HL-60/S4 treated with retinoic acid at 250 ng/mL for 4 days and 3 days (cell line): ENCODE data around the gene FMN2.
"Not testable (repeated sequence)": the region's sequence is repeated elsewhere in the genome, so short reads cannot be mapped to it uniquely, and the experiment has no call there.

Experiments used
- in situ Hi-C: fragments of 300-500 bp; cut with MboI; formaldehyde crosslinking; loops from 2 replicates; pipeline ENCODE4 v1.7.0; 2022; ENCODE audit warnings: low sequenced_read_pairs

FMN2 gene

DNA sequence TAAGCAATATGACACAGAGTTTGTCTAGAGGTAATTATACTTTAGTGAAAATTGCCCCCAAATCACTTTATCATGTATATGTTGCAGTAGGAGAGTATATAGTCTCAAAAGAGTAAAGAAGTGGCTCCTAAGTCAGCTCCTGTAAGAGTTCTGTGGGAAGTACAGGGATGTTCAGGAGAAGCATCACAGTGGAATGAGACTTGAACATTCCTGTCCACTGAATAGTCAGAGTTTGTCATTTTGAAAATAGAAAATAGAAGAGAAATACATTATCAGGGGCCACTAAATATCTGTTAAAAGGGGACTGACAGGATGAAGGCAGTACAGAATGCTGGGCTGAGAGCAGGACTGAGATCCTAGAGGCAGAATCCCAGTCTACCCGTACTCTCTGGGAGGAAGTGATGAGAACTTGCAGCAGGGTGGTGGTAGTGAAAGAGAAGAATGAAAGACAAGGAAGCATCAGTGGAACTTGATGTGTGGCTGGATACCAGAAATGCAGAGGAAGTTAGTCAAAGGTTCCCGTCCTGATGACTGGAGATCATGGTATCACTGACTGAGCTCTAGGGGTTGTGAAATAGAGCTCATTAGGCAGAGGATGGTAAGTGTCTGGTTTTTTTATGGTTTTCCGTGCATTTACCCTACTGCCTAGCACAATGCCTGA, 153.4 kb downstream of the FMN2 start:
- in situ Hi-C loops = no loop called here

DNA sequence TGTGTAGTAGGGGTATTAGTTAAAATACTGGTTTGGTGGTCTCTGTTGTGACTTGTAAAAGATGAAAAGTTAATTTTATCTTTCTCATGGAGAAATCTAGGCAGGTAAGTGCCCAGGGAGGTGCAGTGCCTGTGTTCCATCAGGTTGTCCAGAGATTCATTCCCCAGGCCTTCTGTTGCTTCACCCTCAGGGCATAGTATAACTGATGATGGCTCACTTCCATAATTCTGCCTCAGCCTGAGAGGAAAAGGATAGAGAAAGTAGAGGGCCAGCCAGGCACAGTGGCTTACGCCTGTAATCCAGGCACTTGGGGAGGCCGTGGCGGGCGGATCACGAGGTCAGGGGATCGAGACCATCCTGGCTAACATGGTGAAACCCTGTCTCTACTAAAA, 153.9 kb downstream of the FMN2 start:
- in situ Hi-C loops = no loop called here

- in situ Hi-C loops = no loop called here
Observed at GRCh38 chr1:240247899-240248298, 156.2 kb downstream of the FMN2 start.

- in situ Hi-C loops = no loop called here
Observed at GRCh38 chr1:240254006-240254405, 162.3 kb downstream of the FMN2 start.

GRCh38 chr1:240254778-240255291, 163.2 kb downstream of the FMN2 start:
- in situ Hi-C loops = no loop called here

- in situ Hi-C loops = no loop called here
Observed at GRCh38 chr1:240255922-240256321, 164.2 kb downstream of the FMN2 start.

- in situ Hi-C loops = no loop called here
Observed at GRCh38 chr1:240256836-240257503, 165.3 kb downstream of the FMN2 start.

- in situ Hi-C loops = no loop called here
Observed at GRCh38 chr1:240258910-240259309, 167.2 kb downstream of the FMN2 start.

GRCh38 chr1:240264494-240264893, 172.8 kb downstream of the FMN2 start:
- in situ Hi-C loops = not testable (repeated sequence)

GRCh38 chr1:240271081-240271480, 179.4 kb downstream of the FMN2 start:
- in situ Hi-C loops = no loop called here

GRCh38 chr1:240274569-240274968, 182.9 kb downstream of the FMN2 start:
- in situ Hi-C loops = no loop called here

- in situ Hi-C loops = not testable (repeated sequence)
Observed at GRCh38 chr1:240275219-240275618, 183.5 kb downstream of the FMN2 start.

- in situ Hi-C loops = no loop called here
Observed at GRCh38 chr1:240278082-240278481, 186.4 kb downstream of the FMN2 start.

- in situ Hi-C loops = no loop called here
Observed at GRCh38 chr1:240280560-240281322, 189.1 kb downstream of the FMN2 start.

- in situ Hi-C loops = no loop called here
Observed at GRCh38 chr1:240282061-240282830, 190.6 kb downstream of the FMN2 start.

DNA sequence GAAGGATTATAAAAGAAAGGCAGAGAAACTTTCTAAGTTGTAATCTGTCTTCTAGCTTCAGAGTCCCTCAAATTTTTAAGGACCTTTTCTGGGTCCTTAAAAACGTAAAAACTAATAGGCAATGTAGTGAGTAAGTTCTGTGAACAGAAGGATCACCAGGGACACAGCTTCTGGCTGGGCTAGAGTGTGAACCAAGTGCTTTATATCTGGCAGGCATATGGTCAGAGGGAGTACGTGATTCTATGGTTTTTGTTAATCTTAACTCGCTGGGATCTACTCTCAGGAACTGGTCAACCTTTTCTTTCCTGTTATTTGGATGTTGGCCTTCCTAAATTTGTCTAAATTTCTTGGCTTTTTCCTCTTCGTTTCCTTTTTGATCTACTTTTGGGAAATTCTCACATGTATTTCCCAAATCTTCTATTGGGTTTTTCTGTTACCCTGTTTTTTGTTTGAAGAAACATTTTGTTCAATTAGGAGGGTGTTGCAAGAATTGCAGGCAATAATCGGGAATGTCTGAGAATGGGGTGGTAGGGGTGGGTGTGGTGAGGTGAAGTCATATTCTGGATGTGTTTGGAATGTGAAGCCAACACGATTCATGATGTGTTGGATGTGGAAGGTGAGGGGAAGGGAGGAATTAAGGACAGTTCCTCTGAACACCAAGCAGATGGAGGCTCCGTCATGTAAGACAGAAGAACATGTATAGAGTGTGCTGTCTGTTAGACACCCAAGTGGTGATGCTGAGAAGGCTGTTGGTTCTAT, 193.2 kb downstream of the FMN2 start:
- in situ Hi-C loops = no loop called here

- in situ Hi-C loops = no loop called here
Observed at GRCh38 chr1:240285540-240285939, 193.9 kb downstream of the FMN2 start.

DNA sequence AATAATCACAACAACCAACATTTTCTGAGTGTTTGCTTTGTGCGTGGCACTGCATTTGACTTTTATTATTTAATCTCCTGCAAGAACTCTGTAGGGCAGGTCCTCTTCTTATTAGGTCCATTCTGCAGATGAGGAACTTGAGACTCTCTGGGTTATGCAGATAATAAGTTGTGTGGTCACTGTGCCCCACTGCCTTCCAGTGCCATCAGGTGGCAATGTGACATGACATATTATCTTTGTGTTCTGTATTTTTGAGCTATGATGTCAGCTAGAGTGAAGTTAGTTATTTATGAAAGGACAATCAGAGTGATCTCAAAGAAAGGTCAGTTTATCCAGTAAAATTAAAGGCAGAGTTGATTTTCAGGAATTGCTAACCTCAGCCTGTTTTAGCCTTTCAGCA, 196.0 kb downstream of the FMN2 start:
- in situ Hi-C loops = no loop called here

- in situ Hi-C loops = no loop called here
Observed at GRCh38 chr1:240293706-240294105, 202.0 kb downstream of the FMN2 start.

DNA sequence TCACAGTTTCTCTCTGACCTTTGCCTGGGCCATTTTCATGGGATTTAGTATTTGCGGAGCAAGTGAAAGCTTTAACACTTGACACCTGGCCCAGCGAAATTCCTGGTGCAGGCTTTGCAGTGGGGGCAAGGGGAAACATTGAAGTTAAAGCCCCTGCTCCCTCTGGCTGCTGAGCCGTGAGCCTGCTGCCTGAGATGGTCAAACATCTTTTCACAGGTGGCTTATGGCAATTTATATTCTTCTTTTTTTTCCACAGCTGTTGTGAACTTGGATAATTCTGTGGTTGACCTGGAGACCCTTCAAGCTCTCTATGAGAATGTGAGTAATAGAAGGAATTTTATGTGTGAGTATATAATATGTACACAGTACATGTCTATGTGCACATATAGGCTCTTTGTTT, 202.9 kb downstream of the FMN2 start:
- in situ Hi-C loops = no loop called here
